ENCODE measurements around the gene MAN2C1. TPM values are rescaled to one million over a fixed set of nuclear protein-coding genes. Genes with fewer than 3 reads are reported as not detected.
"Not testable (repeated sequence)": the region's sequence is repeated elsewhere in the genome, so short reads cannot be mapped to it uniquely, and the experiment has no call there.

Gene MAN2C1
- total RNA-seq, 4 donors from 2014 or later: 97.2 to 527 (median 180) TPM

DNA sequence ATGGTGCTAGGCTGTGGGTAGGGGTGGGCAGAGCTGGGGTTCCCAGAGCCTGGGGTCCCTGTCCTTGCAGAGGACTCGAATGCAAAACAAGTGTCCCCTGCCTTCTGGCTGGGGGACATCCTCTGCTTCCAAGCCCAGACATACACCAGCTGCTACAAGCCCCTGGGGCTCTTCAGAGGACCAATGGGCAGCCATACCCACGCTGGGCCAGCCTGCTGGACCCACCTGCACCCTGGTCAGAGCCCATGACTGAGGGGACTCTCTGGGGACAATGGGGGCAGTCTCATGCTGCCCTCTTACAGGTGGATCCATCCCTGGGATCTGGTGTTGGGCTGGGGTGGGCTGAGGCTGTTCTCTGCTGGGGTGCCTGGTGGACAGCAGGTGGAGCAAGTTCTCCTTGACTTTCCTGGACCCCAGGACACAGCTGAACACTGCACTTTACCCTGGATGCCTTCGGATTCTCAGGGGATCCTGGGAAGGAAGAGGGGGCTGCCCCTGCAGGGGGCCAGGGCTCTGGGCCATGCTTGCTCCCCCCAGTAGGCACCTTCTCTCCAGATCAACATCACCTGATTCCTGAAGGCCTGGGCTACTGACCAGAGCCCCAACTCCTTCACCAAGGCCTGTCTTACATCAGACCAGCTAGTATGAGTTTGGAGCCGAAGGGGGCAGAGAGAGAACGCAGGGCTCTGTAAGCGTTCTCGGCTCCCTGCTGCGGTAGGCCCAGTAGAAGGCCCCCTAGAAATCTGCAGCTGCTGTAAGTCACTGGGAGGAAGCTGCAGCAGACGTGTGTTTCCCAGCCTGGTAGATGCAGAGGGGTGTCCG, 39.7 kb downstream of the MAN2C1 start:
- H3K27ac ChIP-seq: no peak overlapping the region
- DNase-seq (ENCODE audit: low spot score in 2 of 2): no peak
- H3K27me3 ChIP-seq: no peaks in the 10 kb centered on the region
- H3K36me3 ChIP-seq: no peaks in the 10 kb centered on the region
- H3K9me3 ChIP-seq: no peaks in the 10 kb centered on the region
- TF ChIP-seq POLR2A (IDR thresholded peaks at IDR 0.05): no peak
- TF ChIP-seq POLR2AphosphoS5 (IDR thresholded peaks at IDR 0.05): no peak
- no peak for TF ChIP-seq EP300 (IDR thresholded peaks at IDR 0.05)
- TF ChIP-seq, protein P1, sequence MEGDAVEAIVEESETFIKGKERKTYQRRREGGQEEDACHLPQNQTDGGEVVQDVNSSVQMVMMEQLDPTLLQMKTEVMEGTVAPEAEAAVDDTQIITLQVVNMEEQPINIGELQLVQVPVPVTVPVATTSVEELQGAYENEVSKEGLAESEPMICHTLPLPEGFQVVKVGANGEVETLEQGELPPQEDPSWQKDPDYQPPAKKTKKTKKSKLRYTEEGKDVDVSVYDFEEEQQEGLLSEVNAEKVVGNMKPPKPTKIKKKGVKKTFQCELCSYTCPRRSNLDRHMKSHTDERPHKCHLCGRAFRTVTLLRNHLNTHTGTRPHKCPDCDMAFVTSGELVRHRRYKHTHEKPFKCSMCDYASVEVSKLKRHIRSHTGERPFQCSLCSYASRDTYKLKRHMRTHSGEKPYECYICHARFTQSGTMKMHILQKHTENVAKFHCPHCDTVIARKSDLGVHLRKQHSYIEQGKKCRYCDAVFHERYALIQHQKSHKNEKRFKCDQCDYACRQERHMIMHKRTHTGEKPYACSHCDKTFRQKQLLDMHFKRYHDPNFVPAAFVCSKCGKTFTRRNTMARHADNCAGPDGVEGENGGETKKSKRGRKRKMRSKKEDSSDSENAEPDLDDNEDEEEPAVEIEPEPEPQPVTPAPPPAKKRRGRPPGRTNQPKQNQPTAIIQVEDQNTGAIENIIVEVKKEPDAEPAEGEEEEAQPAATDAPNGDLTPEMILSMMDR (IDR thresholded peaks at IDR 0.05): no peak
- WGBS: 93% methylated on average over 6 of the region's 10 CpGs
- no peaks in the 10 kb centered on the region for H3K4me1 ChIP-seq
- H3K4me3 ChIP-seq: no peak overlapping the region

DNA sequence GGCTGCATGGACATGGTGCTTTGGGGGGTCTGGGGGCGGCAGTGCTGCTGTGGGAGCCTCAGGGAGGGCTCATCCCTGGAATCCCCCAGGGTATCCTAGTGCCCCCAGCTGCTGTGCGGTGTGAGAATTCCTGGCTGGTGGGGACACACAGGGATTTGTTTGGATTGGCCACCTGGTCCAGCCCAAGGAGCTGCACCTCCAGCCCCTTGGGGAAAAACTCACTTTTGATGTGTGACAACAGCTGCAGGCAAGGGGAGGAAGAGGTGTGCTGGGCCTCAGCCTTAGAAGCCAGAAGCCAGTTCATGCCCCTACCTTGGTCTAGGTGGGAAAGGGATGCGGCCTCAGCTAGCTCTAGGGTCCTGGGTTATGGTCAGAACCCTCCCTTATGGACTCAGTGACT, 40.9 kb downstream of the MAN2C1 start:
- TF ChIP-seq EP300 (IDR thresholded peaks at IDR 0.05): no peak
- no peak for TF ChIP-seq POLR2A (IDR thresholded peaks at IDR 0.05)
- TF ChIP-seq, protein P1 (IDR thresholded peaks at IDR 0.05): no peak
- no peak for TF ChIP-seq POLR2AphosphoS5 (IDR thresholded peaks at IDR 0.05)
- DNase-seq (ENCODE audit: low spot score in 2 of 2): no peak

DNA sequence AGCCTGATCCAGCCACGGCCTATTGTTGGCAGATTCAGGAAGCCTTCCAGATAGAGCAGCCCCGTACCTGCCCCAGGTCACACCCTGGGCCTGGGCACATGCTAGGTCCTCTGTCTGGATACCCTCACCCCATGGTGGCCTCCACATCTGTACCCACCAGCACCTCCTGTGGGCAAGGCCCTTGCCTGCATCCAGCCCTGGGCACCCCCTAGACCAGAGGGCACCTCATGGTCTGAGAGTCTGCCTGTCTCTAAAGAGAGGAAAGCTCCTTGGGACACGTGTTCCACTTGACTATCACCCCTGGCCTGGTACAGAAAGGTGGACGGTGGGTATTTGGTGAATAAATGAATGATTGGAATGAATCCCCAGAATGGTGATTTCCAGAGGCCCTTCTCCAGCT, 41.4 kb downstream of the MAN2C1 start:
- no peak overlapping the region for H3K4me3 ChIP-seq
- H3K27me3 ChIP-seq: no peaks in the 10 kb centered on the region
- H3K4me1 ChIP-seq: no peaks in the 10 kb centered on the region
- 81% methylated on average over 3 of the region's 4 CpGs for WGBS
- TF ChIP-seq POLR2AphosphoS5 (IDR thresholded peaks at IDR 0.05) (no peak), EP300 (IDR thresholded peaks at IDR 0.05) (no peak), POLR2A (IDR thresholded peaks at IDR 0.05) (no peak)
- TF ChIP-seq, protein P1 (IDR thresholded peaks at IDR 0.05): no peak
- H3K27ac ChIP-seq: no peak overlapping the region
- H3K36me3 ChIP-seq: no peaks in the 10 kb centered on the region
- H3K9me3 ChIP-seq: no peaks in the 10 kb centered on the region
- no peak for DNase-seq (ENCODE audit: low spot score in 2 of 2)

More for the DNA sequence above, 40.9 kb downstream of the MAN2C1 start:
- Histone ChIP-seq H3K4me1 (no peaks in the 10 kb centered on the region), H3K36me3 (no peaks in the 10 kb centered on the region), H3K27me3 (no peaks in the 10 kb centered on the region), H3K4me3 (no peak overlapping the region), H3K9me3 (no peaks in the 10 kb centered on the region), H3K27ac (no peak overlapping the region)
- no CpG with 5 or more reads among the region's 3 CpGs for WGBS

DNA sequence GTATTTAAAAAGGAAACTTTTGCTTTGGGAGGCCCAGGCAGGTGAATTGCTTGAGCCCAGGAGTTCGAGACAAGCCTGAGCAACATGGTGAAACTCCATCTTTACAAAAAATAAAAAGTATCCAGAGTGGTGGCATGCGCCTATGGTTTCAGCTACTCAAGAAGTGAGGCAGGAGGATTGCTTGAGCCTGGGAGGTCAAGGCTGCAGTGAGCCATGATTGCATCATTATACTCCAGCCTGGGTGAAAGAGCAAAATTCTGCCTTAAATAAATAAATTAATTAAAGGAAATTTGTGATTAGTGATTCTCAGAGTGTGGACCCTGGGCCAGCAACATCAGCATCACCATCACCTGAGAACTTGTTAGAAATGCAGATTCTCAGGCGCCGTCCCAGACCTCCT, 42.5 kb downstream of the MAN2C1 start:
- Histone ChIP-seq H3K36me3 (no peaks in the 10 kb centered on the region), H3K4me1 (no peaks in the 10 kb centered on the region), H3K9me3 (no peaks in the 10 kb centered on the region), H3K4me3 (no peak overlapping the region), H3K27ac (no peak overlapping the region), H3K27me3 (no peaks in the 10 kb centered on the region)
- 87% methylated on average over 4 of the region's 4 CpGs for WGBS
- no peak for DNase-seq (ENCODE audit: low spot score in 2 of 2)
- no peak for TF ChIP-seq EP300 (IDR thresholded peaks at IDR 0.05)
- TF ChIP-seq, protein P1 (IDR thresholded peaks at IDR 0.05): no peak
- TF ChIP-seq POLR2A (IDR thresholded peaks at IDR 0.05): no peak
- TF ChIP-seq POLR2AphosphoS5 (IDR thresholded peaks at IDR 0.05): no peak

DNA sequence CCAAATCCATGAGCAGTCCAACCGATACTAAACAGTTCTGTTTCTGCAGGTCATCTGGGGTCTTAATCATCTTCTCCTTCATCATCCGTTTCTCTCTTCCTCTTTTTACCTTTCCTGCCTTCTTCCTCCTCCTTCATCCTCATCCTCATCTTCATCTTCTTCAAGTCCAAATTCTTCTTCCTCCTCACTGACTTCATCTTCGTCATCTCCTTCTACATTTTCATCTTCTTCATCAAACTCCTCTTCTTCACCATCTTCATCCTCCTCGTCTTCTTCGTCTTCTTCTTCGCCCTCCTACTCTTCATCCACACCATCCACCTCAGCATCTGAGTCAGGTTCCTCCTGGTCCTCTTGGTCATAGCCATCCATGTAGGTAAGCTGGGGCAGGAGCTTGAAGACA, 46.7 kb downstream of the MAN2C1 start:
- Histone ChIP-seq H3K4me1 (no peaks in the 10 kb centered on the region), H3K36me3 (no peaks in the 10 kb centered on the region), H3K27ac (no peak overlapping the region), H3K4me3 (no peak overlapping the region), H3K27me3 (no peaks in the 10 kb centered on the region), H3K9me3 (no peaks in the 10 kb centered on the region)
- 89% methylated on average over 6 of the region's 6 CpGs for WGBS
- TF ChIP-seq, protein P1 (IDR thresholded peaks at IDR 0.05): no peak
- TF ChIP-seq POLR2A (IDR thresholded peaks at IDR 0.05) (no peak), EP300 (IDR thresholded peaks at IDR 0.05) (no peak), POLR2AphosphoS5 (IDR thresholded peaks at IDR 0.05) (no peak)
- no peak for DNase-seq (ENCODE audit: low spot score in 2 of 2)

DNA sequence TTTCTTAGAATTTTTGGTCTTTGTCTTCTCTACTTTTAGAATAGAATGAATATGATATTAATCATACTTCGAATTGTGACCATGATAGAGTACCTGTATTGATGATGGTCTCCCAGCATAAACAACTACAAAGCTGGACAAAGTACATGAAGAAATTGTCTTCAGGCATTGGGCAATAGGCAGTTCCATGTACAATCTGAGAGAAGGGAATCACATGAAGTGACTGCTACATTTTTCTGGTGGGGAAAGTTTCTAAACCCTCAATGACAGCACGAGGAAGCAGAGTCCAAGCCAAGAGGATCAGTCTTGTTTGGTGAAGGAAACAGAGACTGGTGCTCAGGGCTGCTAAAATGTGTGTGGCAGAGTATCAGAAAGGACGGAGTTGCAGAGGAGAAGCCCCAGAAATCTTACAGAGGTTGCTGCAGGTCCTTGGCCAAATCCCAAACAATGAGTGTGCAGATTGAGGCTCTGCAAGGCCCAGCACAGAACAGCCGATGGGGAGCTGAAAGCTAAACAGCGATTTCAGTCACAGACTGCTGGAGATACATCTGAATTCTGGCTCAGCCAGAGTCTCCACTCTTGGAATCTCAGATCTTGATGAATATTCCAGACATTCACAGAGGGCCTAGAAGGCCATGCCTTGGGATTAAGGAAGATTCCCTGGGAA, 49.0 kb downstream of the MAN2C1 start:
- not testable (repeated sequence) for H3K27ac ChIP-seq; DNase-seq (ENCODE audit: low spot score in 2 of 2); H3K9me3 ChIP-seq; H3K36me3 ChIP-seq; H3K27me3 ChIP-seq; H3K4me3 ChIP-seq; H3K4me1 ChIP-seq
- 90% methylated on average over 5 of the region's 5 CpGs for WGBS
